Ovary (tissue), 10 donors: ENCODE measurements around the gene SPI1. TPM values are rescaled to one million over a fixed set of nuclear protein-coding genes. Genes with fewer than 3 reads are reported as not detected.

Experiments used
- DNase-seq, 5 donors: peaks; one replicate each; pipeline ENCODE4 v3.0.0-alpha.2; 2019 to 2020
- H3K27ac ChIP-seq, 2 donors: fragments of 200-600 bp; one replicate each; pipeline versions ENCODE4 v1.5.1 to v1.8.0; 2019 to 2022
- H3K27me3 ChIP-seq: fragments of 200-600 bp; one replicate; pipeline ENCODE4 v1.8.0; 2022
- H3K36me3 ChIP-seq: fragments of 200-600 bp; sonication (generic); one replicate; pipeline ENCODE4 v1.5.1; 2019
- H3K4me1 ChIP-seq: one replicate; pipeline ENCODE4 v1.8.1; 2013; ENCODE audit warnings: mild to moderate bottlenecking, moderate library complexity; ENCODE audit not compliant: insufficient read depth
- H3K4me3 ChIP-seq: fragments of 200-600 bp; sonication (generic); one replicate; pipeline ENCODE4 v1.5.1; 2017
- H3K9me3 ChIP-seq, 2 donors: fragments of 200-600 bp in 1 of 2; sonication (generic) in 1 of 2; one replicate each; pipeline versions ENCODE4 v1.5.1 to v1.8.1; 2013 to 2019; ENCODE audit warnings: mild to moderate bottlenecking in 1 of 2, moderate library complexity in 1 of 2
- EP300 ChIP-seq: sonication (generic); formaldehyde crosslinking; IDR thresholded peaks from one replicate; pipeline ENCODE4 v1.6.1; 2017; ENCODE audit warnings: antibody characterized with exemption
- POLR2A ChIP-seq: fragments of 450-650 bp; IDR thresholded peaks from one replicate; pipeline ENCODE4 v1.6.1; 2017; ENCODE audit warnings: antibody characterized with exemption, mild to moderate bottlenecking, moderate library complexity
- WGBS, 3 donors: extraction: QIAGEN DNeasy Blood & Tissue Kit in 1 of 3; methylation state at CpG; one replicate each; pipeline versions ENCODE4 v1.1.5 to v1.1.7; 2013 to 2017; 5-methylcytosine and 5-hydroxymethylcytosine counted together
- intact Hi-C, 4 donors: fragments of 100-400 bp; cut with DNase I; formaldehyde crosslinking; loops; one replicate each; pipeline versions ENCODE4 v1.11.0 to v1.15.1; 2022 to 2023
- long read RNA-seq, 3 donors: library from polyadenylated mRNA in 2 of 3; unstranded in 2 of 3; transcript quantifications; one replicate each; pipeline ENCODE4 v2.0.0 and lab custom pipeline, GENCODE V29; 2021 to 2026
- polyA plus RNA-seq, 2 donors: library from polyadenylated mRNA; stranded (reverse); fragments of 200-250 nt in 1 of 2; fragments of 350-450 nt in 1 of 2; fragmentation: Illumina TruSeq in 1 of 2; extraction: RNeasy Lipid Tissue Mini Kit (QIAGEN cat#74804) in 1 of 2; gene quantifications; one replicate each; pipeline ENCODE4 v1.2.3, GENCODE V29; 2013 to 2014
- total RNA-seq, 7 donors: library from RNA; depleted of rRNA in 2 of 7; stranded (reverse); fragments of >200 nt in 2 of 7; fragmentation: NEBNext Ultra II Directional in 3 of 7; extraction: Animal tissue kit (Norgen Biotek cat#: 25700) in 3 of 7; gene quantifications; one replicate each; pipeline versions ENCODE4 v1.1.0 to v1.2.4, GENCODE V29; 2016 to 2023
- TF ChIP-seq, protein P1 (sequence below), 3 donors: fragments of 450-650 bp in 2 of 3; fragments of 200-600 bp in 1 of 3; IDR thresholded peaks; one replicate each; pipeline versions ENCODE4 v1.5.1 to v1.8.0; 2016 to 2022; ENCODE audit warnings: antibody characterized with exemption in 3 of 3, mild to moderate bottlenecking in 1 of 3
- donor health status: DM: no; HTN: no; CAD: no; lungs with moderate emphysema.
- donor health status: DM: no; HTN: no; CAD: no.
- donor health status: Bipolar disorder and iron deficiency.
- donor health status: DM: yes; HTN: yes; CAD: no.
- donor health status: DM: no; HTN: no; CAD: no.
- donor health status: DM: yes; HTN: yes; CAD: no.

The SPI1 gene
- total RNA-seq (10 to 100 TPM in 2 of 7 donors, 1 to 10 TPM in 5; 5.1 to 21.5 (median 8.5) TPM), polyA plus RNA-seq (1 to 10 TPM; 3.9 to 6.8 TPM)
- long read RNA-seq, donor 1, result 0 reads
- long read RNA-seq, donor 2, result 0 reads
- long read RNA-seq, donor 3, transcript SPI1-202 (5 exons, 1,403 nt), result major isoform, 9 of 16 reads
- long read RNA-seq, donor 3, transcript SPI1-201 (5 exons, 1,168 nt), result minor isoform, 5 of 16 reads
- long read RNA-seq, donor 3, partial matches to known transcripts, result 1 of 16 reads
- long read RNA-seq, donor 3, other reads (novel, unspliced or antisense), result 1 of 16 reads

- WGBS, 3 donors, result 66 to 74% (median 73%) methylated on average over 27 to 31 of the region's 31 CpGs
- Histone ChIP-seq H3K9me3 (no peaks in the 10 kb centered on the region), H3K4me1 (no peaks in the 10 kb centered on the region), H3K4me3 (no peak within 1 kb of the TSS), H3K36me3 (no peaks in the 10 kb centered on the region), H3K27me3 (no peaks in the 10 kb centered on the region), H3K27ac (no peak within 1 kb of the TSS)
- DNase-seq, result peak in 1 of 5 donors; percentile 36
- intact Hi-C loops, result loop anchor here (5.0 to 10.0 kb wide), 3 partner anchors 74 to 237 kb away; no protein-coding TSS in a partner anchor
- TF ChIP-seq EP300, result no peak
Observed at GRCh38 chr11:47378010-47378835, at the start of gene SPI1. SPI1 (minus strand) TSS chr11:47378547; CDS start chr11:47378353, 194 bp downstream.

GRCh38 chr11:47426062-47426956, 48.0 kb upstream of the SPI1 start, which contains the start of gene PSMC3:
PSMC3 (minus strand) TSS chr11:47426439; CDS start chr11:47426279, 160 bp downstream.
- TF ChIP-seq EP300, result no peak
- TF ChIP-seq POLR2A, result peak; percentile 72
- TF ChIP-seq, protein P1, sequence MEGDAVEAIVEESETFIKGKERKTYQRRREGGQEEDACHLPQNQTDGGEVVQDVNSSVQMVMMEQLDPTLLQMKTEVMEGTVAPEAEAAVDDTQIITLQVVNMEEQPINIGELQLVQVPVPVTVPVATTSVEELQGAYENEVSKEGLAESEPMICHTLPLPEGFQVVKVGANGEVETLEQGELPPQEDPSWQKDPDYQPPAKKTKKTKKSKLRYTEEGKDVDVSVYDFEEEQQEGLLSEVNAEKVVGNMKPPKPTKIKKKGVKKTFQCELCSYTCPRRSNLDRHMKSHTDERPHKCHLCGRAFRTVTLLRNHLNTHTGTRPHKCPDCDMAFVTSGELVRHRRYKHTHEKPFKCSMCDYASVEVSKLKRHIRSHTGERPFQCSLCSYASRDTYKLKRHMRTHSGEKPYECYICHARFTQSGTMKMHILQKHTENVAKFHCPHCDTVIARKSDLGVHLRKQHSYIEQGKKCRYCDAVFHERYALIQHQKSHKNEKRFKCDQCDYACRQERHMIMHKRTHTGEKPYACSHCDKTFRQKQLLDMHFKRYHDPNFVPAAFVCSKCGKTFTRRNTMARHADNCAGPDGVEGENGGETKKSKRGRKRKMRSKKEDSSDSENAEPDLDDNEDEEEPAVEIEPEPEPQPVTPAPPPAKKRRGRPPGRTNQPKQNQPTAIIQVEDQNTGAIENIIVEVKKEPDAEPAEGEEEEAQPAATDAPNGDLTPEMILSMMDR (IDR thresholded peaks at IDR 0.05), result no peak

GRCh38 chr11:47425611-47426010, 47.3 kb upstream of the SPI1 start:
- Histone ChIP-seq H3K9me3 (no peaks in the 10 kb centered on the region), H3K4me3 (peak overlapping the region; percentile 98), H3K27ac (peak overlapping the region; percentile 81), H3K4me1 (no peaks in the 10 kb centered on the region), H3K36me3 (no peaks in the 10 kb centered on the region), H3K27me3 (no peaks in the 10 kb centered on the region)
- WGBS, 3 donors, result 0 to 1% (median 1%) methylated on average over 14 of the region's 14 CpGs
- DNase-seq, result no peak
- TF ChIP-seq, protein P1 (IDR thresholded peaks at IDR 0.05), result no peak
- TF ChIP-seq EP300 (no peak), POLR2A (no peak)
- intact Hi-C loops, result no loop called here

More at GRCh38 chr11:47426062-47426956, 48.0 kb upstream of the SPI1 start, which contains the start of gene PSMC3:
- H3K27me3 ChIP-seq, result no peaks in the 10 kb centered on the region
- peak within 1 kb of the TSS; percentile 98 for H3K4me3 ChIP-seq
- H3K36me3 ChIP-seq, result no peaks in the 10 kb centered on the region
- H3K4me1 ChIP-seq, result no peaks in the 10 kb centered on the region
- WGBS, 3 donors, result 0 to 1% (median 0%) methylated on average over 54 to 62 of the region's 62 CpGs
- intact Hi-C loops, result no loop called here
- DNase-seq, result peak; percentile 97 to 99 (median 99)
- H3K27ac ChIP-seq, result peak within 1 kb of the TSS; percentile 81
- no peaks in the 10 kb centered on the region for H3K9me3 ChIP-seq

DNA sequence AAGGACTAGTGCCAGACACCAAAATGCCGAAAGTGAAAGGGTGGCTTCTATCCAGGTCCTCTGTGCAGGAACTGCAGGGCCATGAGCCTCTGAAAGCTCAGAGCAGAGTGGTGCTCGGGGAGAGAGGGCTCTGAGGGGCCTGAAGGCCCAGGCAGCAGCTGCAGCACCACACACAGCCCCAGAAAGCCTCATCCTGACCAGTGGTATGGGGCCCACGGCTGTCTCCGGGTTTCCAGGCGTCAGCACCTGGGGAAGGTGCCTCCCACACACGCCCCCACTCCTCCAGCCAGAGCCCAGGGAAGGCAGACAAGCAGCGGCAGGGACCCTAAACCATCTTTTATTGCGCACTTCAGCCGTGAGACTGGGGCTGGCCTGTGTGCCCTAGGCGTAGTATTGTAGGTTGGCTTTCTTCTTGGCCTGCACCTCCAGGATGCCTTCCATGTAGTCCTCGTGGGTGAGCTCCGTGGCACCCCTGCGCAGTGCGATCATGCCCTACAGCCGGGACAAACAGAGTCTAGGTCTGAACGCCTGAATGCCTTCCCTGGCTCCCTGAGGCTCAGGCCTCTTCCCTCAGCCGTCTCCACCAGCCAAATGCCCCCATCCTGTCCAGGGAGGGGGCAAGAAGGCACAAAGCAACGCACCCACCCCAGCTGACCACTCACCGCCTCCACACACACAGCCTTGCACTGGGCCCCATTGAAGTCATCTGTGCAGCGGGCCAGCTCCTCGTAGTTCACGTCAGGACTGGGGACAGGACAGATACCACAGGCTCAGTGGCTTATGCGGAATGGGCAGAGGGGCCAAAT, 40.3 kb upstream of the SPI1 start:
- WGBS, 3 donors, result 65 to 66% (median 65%) methylated on average over 23 of the region's 23 CpGs
- intact Hi-C loops, result loop anchor here in 1 of 4 donors (10.0 kb wide), 1 partner anchor 234 kb away; the partner anchor contains the start of gene PACSIN3
- Histone ChIP-seq H3K4me1 (no peaks in the 10 kb centered on the region), H3K4me3 (no peak overlapping the region), H3K9me3 (no peaks in the 10 kb centered on the region), H3K27me3 (no peaks in the 10 kb centered on the region), H3K27ac (no peak overlapping the region), H3K36me3 (no peaks in the 10 kb centered on the region)
- TF ChIP-seq, protein P1 (IDR thresholded peaks at IDR 0.05), result no peak
- TF ChIP-seq EP300 (no peak), POLR2A (no peak)
- no peak for DNase-seq
